HepG2 (cell line): ENCODE measurements around the gene GMCL2.

Experiments
- EP300 ChIP-seq, 3 experiments: sonication (generic) in 1 of 3; formaldehyde crosslinking in 1 of 3; IDR thresholded peaks; 2 replicates each; pipeline versions ENCODE4 v1.5.1 to v1.6.1; 2011 to 2020; ENCODE audit warnings: low read depth in 2 of 3, low read length in 2 of 3, borderline replicate concordance in 1 of 3, improper control_type of control experiment in 1 of 3, mild to moderate bottlenecking in 1 of 3, missing genetic modification reagents in 1 of 3, moderate library complexity in 1 of 3
- ZSCAN21 ChIP-seq: sonication (generic); formaldehyde crosslinking; IDR thresholded peaks from 2 replicates; pipeline ENCODE4 v1.8.0; 2022; ENCODE audit warnings: mild to moderate bottlenecking, missing genetic modification reagents, moderate library complexity, borderline replicate concordance

DNA sequence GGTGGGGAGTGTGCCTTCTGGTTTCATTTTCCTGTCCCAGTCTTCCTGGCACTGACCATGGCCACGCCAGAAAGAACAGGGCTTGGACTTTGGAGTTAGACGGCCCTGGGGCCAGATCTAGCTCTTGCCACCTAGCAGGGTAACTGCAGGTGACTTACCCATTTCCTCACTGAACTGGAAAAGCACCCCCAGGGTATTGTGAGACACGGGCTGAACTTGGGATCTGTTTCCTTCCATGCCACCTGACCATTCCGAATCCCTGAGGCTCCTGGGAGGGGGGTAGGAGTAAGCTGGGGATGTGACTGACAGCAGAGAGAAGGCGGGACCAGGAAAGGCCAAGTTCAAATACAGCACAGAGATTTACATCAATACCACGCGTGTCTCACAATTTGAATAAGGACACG, 26.6 kb upstream of the GMCL2 start:
- no peak for TF ChIP-seq ZSCAN21 (CRISPR knock-in tag)
- no peak for TF ChIP-seq EP300 (IDR thresholded peaks at IDR 0.05; ENCODE audit: low read depth in 2 of 2, low read length in 2 of 2)
- TF ChIP-seq EP300 (CRISPR knock-in tag; IDR thresholded peaks at IDR 0.05; ENCODE audit: borderline replicate concordance) = no peak
